Hepatocyte (in vitro differentiated cells): ENCODE measurements around the gene SPHK2. TPM values are rescaled to one million over a fixed set of nuclear protein-coding genes. Genes with fewer than 3 reads are reported as not detected.
"Not testable (repeated sequence)": the region's sequence is repeated elsewhere in the genome, so short reads cannot be mapped to it uniquely, and the experiment has no call there.

Source experiments
- DNase-seq: peaks from one replicate; pipeline ENCODE4 v3.0.0-alpha.2; 2016; ENCODE audit warnings: low spot score
- H2AFZ ChIP-seq: fragments of 200-600 bp; sonication (generic); 2 replicates; pipeline ENCODE4 v1.6.0; 2016; ENCODE audit warnings: antibody characterized with exemption, mild to moderate bottlenecking
- H3K27ac ChIP-seq: fragments of 200-600 bp; sonication (generic); 2 replicates; pipeline ENCODE4 v1.5.1; 2016; ENCODE audit warnings: mild to moderate bottlenecking
- H3K27me3 ChIP-seq: fragments of 200-600 bp; sonication (generic); 2 replicates; pipeline ENCODE4 v1.6.1; 2016
- H3K36me3 ChIP-seq: fragments of 200-600 bp; sonication (generic); replicated peaks from 2 replicates; pipeline ENCODE4 v1.5.1; 2016; ENCODE audit warnings: low read depth; ENCODE audit not compliant: insufficient read depth
- H3K4me1 ChIP-seq: fragments of 200-600 bp; sonication (generic); 2 replicates; pipeline ENCODE4 v1.5.1; 2016; ENCODE audit warnings: mild to moderate bottlenecking, moderate library complexity; ENCODE audit not compliant: insufficient read depth
- H3K4me2 ChIP-seq: fragments of 200-600 bp; sonication (generic); 2 replicates; pipeline ENCODE4 v1.6.0; 2016
- H3K4me3 ChIP-seq: fragments of 200-600 bp; sonication (generic); 2 replicates; pipeline ENCODE4 v1.5.1; 2016; ENCODE audit warnings: mild to moderate bottlenecking
- H3K79me2 ChIP-seq: fragments of 200-600 bp; sonication (generic); 2 replicates; pipeline ENCODE4 v1.6.0; 2017; ENCODE audit warnings: mild to moderate bottlenecking
- H3K9me2 ChIP-seq: fragments of 200-600 bp; sonication (generic); replicated peaks from 2 replicates; pipeline ENCODE4 v1.6.0; 2017; ENCODE audit warnings: mild to moderate bottlenecking; ENCODE audit not compliant: insufficient read depth
- H3K9me3 ChIP-seq: fragments of 200-600 bp; sonication (generic); 2 replicates; pipeline ENCODE4 v1.5.1; 2016; ENCODE audit warnings: low read depth, mild to moderate bottlenecking
- H4K20me1 ChIP-seq: fragments of 200-600 bp; sonication (generic); 2 replicates; pipeline ENCODE4 v1.6.0; 2016; ENCODE audit warnings: mild to moderate bottlenecking; ENCODE audit not compliant: insufficient read depth, poor library complexity, severe bottlenecking
- EZH2 ChIP-seq: fragments of 200-600 bp; sonication (generic); IDR thresholded peaks from 2 replicates; pipeline ENCODE4 v1.6.1; 2016; ENCODE audit warnings: antibody characterized with exemption, mild to moderate bottlenecking, borderline replicate concordance
- EZH2phosphoT487 ChIP-seq: fragments of 200-600 bp; sonication (generic); IDR thresholded peaks from one replicate; pipeline ENCODE4 v1.6.1; 2018; ENCODE audit warnings: antibody characterized with exemption, mild to moderate bottlenecking, low read depth, moderate library complexity; ENCODE audit not compliant: unreplicated experiment, severe bottlenecking
- WGBS: methylation state at CpG from one replicate; pipeline ENCODE4 v1.1.6; 2016; ENCODE audit warnings: low lambda C conversion rate; ENCODE audit errors: missing lambda C conversion rate; 5-methylcytosine and 5-hydroxymethylcytosine counted together
- polyA plus RNA-seq: library from polyadenylated mRNA; unstranded; fragments of >200 nt; fragmentation: Nextera tagmentation; extraction: Ambion mirVana; gene quantifications from 2 replicates; pipeline ENCODE4 v1.2.1, GENCODE V29; 2016
- total RNA-seq: library from RNA; depleted of rRNA; stranded (reverse); fragments of >200 nt; gene quantifications from 2 replicates; pipeline ENCODE4 v1.2.3, GENCODE V29; 2014
- TF ChIP-seq, protein P1 (sequence below): fragments of 200-600 bp; sonication (generic); IDR thresholded peaks from 2 replicates; pipeline ENCODE4 v1.5.1; 2016; ENCODE audit warnings: antibody characterized with exemption, mild to moderate bottlenecking; ENCODE audit not compliant: poor library complexity

SPHK2 gene
- total and polyA plus RNA-seq, 2 experiments from 2014 or later, result 39.4 to 56.7 TPM

DNA sequence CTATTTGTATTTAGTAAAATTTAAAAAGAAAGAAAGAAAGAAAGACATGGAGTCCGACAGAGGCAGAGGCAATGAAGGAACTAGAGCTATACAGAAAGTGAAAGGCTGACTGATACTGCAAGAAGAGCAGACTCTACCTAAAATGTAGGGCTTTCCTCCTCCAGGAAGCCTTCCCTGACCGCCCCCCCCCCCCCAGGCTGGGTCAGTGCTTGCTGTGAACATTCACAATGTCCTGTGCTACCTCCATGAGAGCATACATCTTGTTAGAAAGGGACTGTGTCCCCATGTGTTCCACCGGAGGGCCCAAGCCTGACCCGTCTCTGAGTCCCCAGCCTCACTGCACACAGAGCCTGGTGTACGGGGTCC, 32.4 kb downstream of the SPHK2 start:
- no peaks in the 10 kb centered on the region for H3K9me3 ChIP-seq
- no peaks in the 10 kb centered on the region for H3K36me3 ChIP-seq
- H3K27me3 ChIP-seq, result no peaks in the 10 kb centered on the region
- H3K9me2 ChIP-seq, result no peaks in the 10 kb centered on the region
- no peaks in the 10 kb centered on the region for H3K79me2 ChIP-seq
- DNase-seq, result no peak
- H3K4me1 ChIP-seq, result no peaks in the 10 kb centered on the region
- no peaks in the 10 kb centered on the region for H4K20me1 ChIP-seq
- no peak overlapping the region for H3K27ac ChIP-seq
- no peak overlapping the region for H3K4me3 ChIP-seq
- no peak overlapping the region for H3K4me2 ChIP-seq
- 87% methylated on average over 5 of the region's 5 CpGs for WGBS
- TF ChIP-seq EZH2, result no peak
- TF ChIP-seq, protein P1, sequence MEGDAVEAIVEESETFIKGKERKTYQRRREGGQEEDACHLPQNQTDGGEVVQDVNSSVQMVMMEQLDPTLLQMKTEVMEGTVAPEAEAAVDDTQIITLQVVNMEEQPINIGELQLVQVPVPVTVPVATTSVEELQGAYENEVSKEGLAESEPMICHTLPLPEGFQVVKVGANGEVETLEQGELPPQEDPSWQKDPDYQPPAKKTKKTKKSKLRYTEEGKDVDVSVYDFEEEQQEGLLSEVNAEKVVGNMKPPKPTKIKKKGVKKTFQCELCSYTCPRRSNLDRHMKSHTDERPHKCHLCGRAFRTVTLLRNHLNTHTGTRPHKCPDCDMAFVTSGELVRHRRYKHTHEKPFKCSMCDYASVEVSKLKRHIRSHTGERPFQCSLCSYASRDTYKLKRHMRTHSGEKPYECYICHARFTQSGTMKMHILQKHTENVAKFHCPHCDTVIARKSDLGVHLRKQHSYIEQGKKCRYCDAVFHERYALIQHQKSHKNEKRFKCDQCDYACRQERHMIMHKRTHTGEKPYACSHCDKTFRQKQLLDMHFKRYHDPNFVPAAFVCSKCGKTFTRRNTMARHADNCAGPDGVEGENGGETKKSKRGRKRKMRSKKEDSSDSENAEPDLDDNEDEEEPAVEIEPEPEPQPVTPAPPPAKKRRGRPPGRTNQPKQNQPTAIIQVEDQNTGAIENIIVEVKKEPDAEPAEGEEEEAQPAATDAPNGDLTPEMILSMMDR, result no peak
- H2AFZ ChIP-seq, result no peak overlapping the region

DNA sequence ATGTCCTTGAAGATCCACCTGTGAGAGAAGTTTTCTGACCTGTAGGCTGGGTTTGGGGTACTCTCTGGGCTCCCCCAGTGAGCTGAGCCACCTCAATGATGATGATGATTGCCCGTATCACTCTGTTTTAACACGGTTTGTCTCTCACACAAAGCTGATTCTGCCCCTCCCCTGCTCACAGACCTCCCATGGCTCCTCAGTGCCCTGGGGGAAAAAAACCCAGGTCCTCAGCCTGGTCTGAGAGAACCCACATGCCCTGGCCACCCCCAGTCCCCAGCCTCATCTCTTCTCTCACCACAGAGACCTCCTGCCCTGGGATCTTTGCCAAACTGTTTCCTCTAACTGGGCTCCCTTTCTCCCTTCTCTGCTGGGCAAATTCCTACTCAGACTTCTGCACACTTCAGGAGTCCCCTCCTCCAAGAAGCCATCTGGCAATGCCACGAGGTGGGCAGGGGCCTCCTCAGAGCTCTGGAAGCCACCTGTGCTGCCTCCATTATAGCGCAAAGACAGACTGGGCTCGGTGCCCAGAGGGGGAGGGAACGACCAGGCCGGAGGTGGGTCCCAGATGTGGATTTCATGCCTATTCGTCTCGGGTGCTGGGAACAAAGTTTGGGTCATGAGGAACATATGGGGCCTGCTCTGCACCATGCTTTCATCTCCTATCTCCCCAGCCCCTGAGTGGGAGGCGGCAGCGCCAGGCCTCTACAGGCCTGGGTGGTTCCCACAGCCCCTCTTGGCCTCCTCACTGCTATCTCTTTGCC, 35.2 kb downstream of the SPHK2 start:
- H3K9me2 ChIP-seq, result no peaks in the 10 kb centered on the region
- H3K27ac ChIP-seq, result no peak overlapping the region
- H3K4me1 ChIP-seq, result no peaks in the 10 kb centered on the region
- H3K27me3 ChIP-seq, result no peaks in the 10 kb centered on the region
- H2AFZ ChIP-seq, result no peak overlapping the region
- no peak overlapping the region for H3K4me2 ChIP-seq
- DNase-seq, result peak; percentile 27
- H3K79me2 ChIP-seq, result no peaks in the 10 kb centered on the region
- H3K9me3 ChIP-seq, result no peaks in the 10 kb centered on the region
- 74% methylated on average over 11 of the region's 11 CpGs for WGBS
- no peaks in the 10 kb centered on the region for H3K36me3 ChIP-seq
- no peaks in the 10 kb centered on the region for H4K20me1 ChIP-seq
- TF ChIP-seq, protein P1, result no peak
- no peak for TF ChIP-seq EZH2
- no peak for TF ChIP-seq EZH2phosphoT487
- no peak overlapping the region for H3K4me3 ChIP-seq

DNA sequence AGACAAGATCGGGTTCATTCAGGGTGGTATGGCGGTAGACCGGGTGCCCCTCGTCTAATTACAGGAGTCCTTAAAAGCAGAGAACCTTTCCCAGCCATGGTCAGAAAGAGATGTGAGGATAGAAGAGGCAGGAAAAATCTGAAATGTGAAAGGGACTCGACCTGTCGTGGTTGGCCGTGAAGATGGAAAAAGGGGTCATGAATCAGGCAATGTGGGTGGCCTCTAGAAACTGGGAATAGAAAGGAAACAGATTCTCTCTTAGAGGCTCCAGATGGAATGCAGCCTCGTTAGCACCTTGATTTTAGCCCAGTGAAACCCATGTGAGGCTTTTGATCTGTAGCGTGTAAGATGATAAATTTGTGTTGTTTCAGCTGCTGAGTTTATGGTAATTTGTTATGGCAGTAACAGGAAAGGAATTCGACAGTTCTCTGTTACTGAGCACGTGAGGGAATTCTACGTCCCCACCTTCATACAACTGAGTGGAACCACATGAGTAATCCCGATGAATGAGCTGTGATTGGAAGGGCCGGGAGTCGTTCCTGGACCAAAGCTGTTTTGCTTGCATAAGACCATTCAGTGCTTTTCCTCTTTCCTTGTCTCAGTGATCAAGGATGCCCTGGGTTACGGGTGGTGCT, 37.7 kb downstream of the SPHK2 start:
- peak; percentile 68 for DNase-seq
- Histone ChIP-seq H3K4me3 (no peak overlapping the region), H3K4me1 (no peaks in the 10 kb centered on the region), H3K4me2 (no peak overlapping the region), H3K9me3 (no peaks in the 10 kb centered on the region), H2AFZ (peak overlapping the region; percentile 3), H3K79me2 (no peaks in the 10 kb centered on the region), H3K27me3 (no peaks in the 10 kb centered on the region), H4K20me1 (no peaks in the 10 kb centered on the region), H3K36me3 (no peaks in the 10 kb centered on the region), H3K27ac (no peak overlapping the region), H3K9me2 (no peaks in the 10 kb centered on the region)
- no peak for TF ChIP-seq EZH2
- TF ChIP-seq EZH2phosphoT487, result no peak
- TF ChIP-seq, protein P1, result no peak
- 36% methylated on average over 16 of the region's 16 CpGs for WGBS

DNA sequence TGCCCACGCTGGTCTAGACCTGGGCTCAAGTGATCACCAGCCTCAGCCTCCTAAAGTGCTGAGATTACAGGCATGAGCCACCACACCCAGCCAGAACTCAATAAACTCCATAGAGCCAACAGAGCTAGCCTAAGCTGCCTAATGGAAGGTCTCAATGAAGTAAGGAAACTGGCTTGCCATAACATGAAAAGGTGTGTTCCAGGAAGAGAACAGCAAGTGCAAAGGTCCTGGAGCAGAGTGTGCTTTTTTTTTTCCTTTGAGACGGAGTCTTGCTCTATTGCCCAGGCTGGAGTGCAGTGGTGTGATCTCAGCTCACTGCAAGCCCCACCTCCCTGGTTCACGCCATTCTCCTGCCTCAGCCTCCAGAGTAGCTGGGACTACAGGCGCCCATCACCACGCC, 38.5 kb downstream of the SPHK2 start:
- not testable (repeated sequence) for H3K79me2 ChIP-seq, H3K4me1 ChIP-seq, H3K9me3 ChIP-seq, H3K9me2 ChIP-seq, H3K27ac ChIP-seq, H3K4me3 ChIP-seq, H2AFZ ChIP-seq, H3K27me3 ChIP-seq, H4K20me1 ChIP-seq, H3K4me2 ChIP-seq, DNase-seq, H3K36me3 ChIP-seq
- whole genome bisulfite sequencing, result 95% methylated on average over 5 of the region's 5 CpGs
